Natural killer cell treated with Interleukin-12 subunit alpha and Interleukin-12 subunit beta and Interleukin-15 and Interleukin-18, amount 100 ng/mL, for 72 hours (primary cell): ENCODE data around the gene ZMIZ1. TPM values are rescaled to one million over a fixed set of nuclear protein-coding genes. Genes with fewer than 3 reads are reported as not detected.
"Not testable (repeated sequence)": the region's sequence is repeated elsewhere in the genome, so short reads cannot be mapped to it uniquely, and the experiment has no call there.

Source experiments
- ATAC-seq, 2 donors: fragments of 150-1000 bp; cut with Tn5 transposase in 1 of 2; sonication (Bioruptor Pico), chemical (Tn5 transposase) in 1 of 2; 2 replicates each; pipeline ENCODE4 v1.10.0; 2021
- DNase-seq: peaks from one replicate; pipeline ENCODE4 v3.0.0; 2022; ENCODE audit warnings: low spot score
- H3K27ac Mint-ChIP-seq, 2 donors: 1 replicate in 1 of 2; 2 replicates in 1 of 2; pipeline ENCODE4 v1.8.0; 2022; ENCODE audit warnings: mixed read lengths in 2 of 2, mild to moderate bottlenecking in 1 of 2, moderate library complexity in 1 of 2
- H3K27me3 Mint-ChIP-seq, 2 donors: 1 replicate in 1 of 2; 2 replicates in 1 of 2; pipeline ENCODE4 v1.8.0; 2022; ENCODE audit warnings: mixed read lengths in 2 of 2
- H3K36me3 Mint-ChIP-seq: one replicate; pipeline ENCODE4 v1.8.0; 2022; ENCODE audit warnings: mixed read lengths
- H3K4me1 Mint-ChIP-seq, 2 donors: 1 replicate in 1 of 2; 2 replicates in 1 of 2; pipeline ENCODE4 v1.8.0; 2022; ENCODE audit warnings: low read depth in 2 of 2, mixed read lengths in 2 of 2, mild to moderate bottlenecking in 1 of 2
- H3K4me3 Mint-ChIP-seq: one replicate; pipeline ENCODE4 v1.8.0; 2022; ENCODE audit warnings: mixed read lengths
- H3K9me3 Mint-ChIP-seq: 2 replicates; pipeline ENCODE4 v1.8.0; 2022; ENCODE audit warnings: mixed read lengths
- total RNA-seq, 2 donors: library from RNA; stranded (reverse); gene quantifications; one replicate each; pipeline ENCODE4 v1.2.3, GENCODE V29; 2022

The ZMIZ1 gene
- total RNA-seq, 2 donors from 2014 or later = 49.7 to 54.4 TPM

DNA sequence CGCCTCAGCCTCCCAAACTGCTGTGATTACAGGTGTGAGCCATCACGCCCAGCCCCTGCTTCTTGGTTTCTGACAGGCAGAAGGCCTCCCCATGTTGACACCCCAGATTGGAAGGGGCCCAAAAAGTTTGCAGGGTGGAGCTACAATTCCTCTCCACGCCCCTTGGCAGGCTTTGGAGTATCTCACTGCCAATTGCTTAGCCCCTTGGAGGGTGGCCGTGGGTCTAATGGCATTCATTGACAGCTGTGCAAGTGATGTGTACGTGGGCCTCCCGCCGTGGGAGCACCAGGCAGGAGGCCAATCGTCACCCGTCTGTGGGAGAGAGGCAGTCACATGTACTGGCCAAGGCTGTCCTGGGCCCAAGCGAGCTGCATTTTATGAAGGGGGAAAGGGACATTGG lies 204.8 kb downstream of the ZMIZ1 start:
- Mint-ChIP-seq H3K27ac (peak overlapping the region in 1 of 2 donors; percentile 41), H3K27me3 (no peaks in the 10 kb centered on the region), H3K4me1 (peaks cover 25 to 36% of the 10 kb centered on the region in 2 donors), H3K36me3 (no peaks in the 10 kb centered on the region), H3K9me3 (no peaks in the 10 kb centered on the region), H3K4me3 (no peak overlapping the region)
- no peak for DNase-seq
- peak in 1 of 2 donors; percentile 7 for ATAC-seq

GRCh38 chr10:79274279-79275104 lies 205.7 kb downstream of the ZMIZ1 start:
- Mint-ChIP-seq H3K27ac (peak overlapping the region in 1 of 2 donors; percentile 61), H3K9me3 (no peaks in the 10 kb centered on the region), H3K4me1 (peaks cover 18 to 31% of the 10 kb centered on the region in 2 donors), H3K36me3 (no peaks in the 10 kb centered on the region), H3K27me3 (no peaks in the 10 kb centered on the region), H3K4me3 (no peak overlapping the region)
- peak in 1 of 2 donors; percentile 74 for ATAC-seq
- DNase-seq = no peak

DNA sequence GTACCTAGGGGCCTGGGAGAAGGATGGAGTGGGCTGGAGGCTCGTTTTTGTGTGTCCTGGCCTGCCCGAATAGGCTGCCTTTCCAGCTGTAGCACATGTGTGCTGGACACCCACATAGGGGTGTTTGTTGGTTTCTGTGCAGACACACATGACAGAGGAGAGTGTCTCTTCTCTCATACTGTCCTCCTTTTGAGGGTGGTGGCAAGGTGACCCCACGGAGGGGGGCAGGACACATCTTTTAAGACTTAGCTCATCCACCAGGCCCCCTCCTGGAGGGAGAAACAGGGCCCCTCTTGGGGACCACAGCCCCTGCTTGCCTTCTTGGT lies 206.3 kb downstream of the ZMIZ1 start:
- Mint-ChIP-seq H3K27me3 (no peaks in the 10 kb centered on the region), H3K4me1 (peaks cover 12 to 25% of the 10 kb centered on the region in 2 donors), H3K27ac (no peak overlapping the region), H3K9me3 (no peaks in the 10 kb centered on the region), H3K36me3 (no peaks in the 10 kb centered on the region), H3K4me3 (no peak overlapping the region)
- no peak for ATAC-seq
- DNase-seq = no peak

DNA sequence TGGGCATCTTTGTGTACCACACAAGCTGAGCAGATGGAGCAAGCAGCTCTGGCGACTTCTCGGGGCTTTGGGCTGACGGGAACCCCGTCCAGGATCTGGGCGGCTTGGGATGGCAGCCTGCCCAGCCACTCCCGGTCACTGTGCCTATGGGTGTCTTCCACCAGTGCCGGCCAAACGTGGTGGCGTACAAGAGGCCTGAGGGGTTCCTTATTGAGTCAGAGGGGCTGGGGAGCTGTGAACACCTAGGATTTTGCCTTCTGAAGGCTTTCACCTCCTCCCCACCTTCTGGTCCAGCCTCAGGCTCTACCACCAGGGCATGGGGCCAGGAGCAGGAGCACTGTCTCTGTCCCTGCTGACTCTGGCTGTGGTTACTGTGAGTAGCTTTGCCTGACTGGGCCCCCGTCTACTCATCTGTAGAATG lies 206.7 kb downstream of the ZMIZ1 start:
- no peaks in the 10 kb centered on the region for H3K9me3 Mint-ChIP-seq
- H3K27me3 Mint-ChIP-seq = no peaks in the 10 kb centered on the region
- H3K4me1 Mint-ChIP-seq = peaks cover 8 to 21% of the 10 kb centered on the region in 2 donors
- DNase-seq = no peak
- no peak for ATAC-seq
- no peak overlapping the region for H3K27ac Mint-ChIP-seq
- no peaks in the 10 kb centered on the region for H3K36me3 Mint-ChIP-seq
- no peak overlapping the region for H3K4me3 Mint-ChIP-seq

DNA sequence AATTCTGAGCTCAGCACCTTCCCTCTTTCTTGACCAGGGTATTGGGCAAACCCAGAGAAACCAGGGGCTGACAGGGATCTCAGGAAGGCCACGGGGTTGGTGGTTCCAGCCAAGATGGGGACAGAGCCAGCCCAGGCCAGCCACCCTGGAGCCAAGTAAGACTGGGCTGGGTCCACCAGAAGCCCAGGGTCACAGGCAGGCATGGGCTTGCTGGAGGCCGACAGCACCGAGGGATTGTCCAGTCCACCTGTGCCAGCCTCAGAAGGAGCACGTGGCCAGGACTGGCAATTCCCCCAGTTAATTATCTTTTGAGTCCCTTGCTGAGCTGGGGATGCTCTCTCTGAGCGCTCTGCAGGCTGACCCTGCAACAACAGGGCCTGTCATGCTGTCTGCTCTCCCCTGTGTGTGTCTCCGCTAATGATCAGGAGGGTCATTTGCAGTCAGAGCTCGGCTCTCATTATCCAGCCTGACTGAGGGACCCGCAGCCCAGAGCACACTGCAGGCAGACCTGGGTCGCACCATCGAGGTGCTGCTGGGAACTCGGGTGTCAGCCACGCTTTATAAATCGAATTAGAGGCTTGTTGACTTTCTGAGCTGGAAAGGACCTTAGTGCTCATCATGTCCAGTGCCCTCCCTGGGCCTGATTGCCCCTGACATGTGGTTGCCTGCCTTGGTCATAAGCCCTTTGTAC lies 209.0 kb downstream of the ZMIZ1 start:
- H3K4me1 Mint-ChIP-seq = peaks cover 6 to 9% of the 10 kb centered on the region in 2 donors
- H3K27me3 Mint-ChIP-seq = no peaks in the 10 kb centered on the region
- ATAC-seq (no peak), DNase-seq (no peak)
- H3K9me3 Mint-ChIP-seq = no peaks in the 10 kb centered on the region
- no peaks in the 10 kb centered on the region for H3K36me3 Mint-ChIP-seq
- H3K27ac Mint-ChIP-seq = no peak overlapping the region
- no peak overlapping the region for H3K4me3 Mint-ChIP-seq

DNA sequence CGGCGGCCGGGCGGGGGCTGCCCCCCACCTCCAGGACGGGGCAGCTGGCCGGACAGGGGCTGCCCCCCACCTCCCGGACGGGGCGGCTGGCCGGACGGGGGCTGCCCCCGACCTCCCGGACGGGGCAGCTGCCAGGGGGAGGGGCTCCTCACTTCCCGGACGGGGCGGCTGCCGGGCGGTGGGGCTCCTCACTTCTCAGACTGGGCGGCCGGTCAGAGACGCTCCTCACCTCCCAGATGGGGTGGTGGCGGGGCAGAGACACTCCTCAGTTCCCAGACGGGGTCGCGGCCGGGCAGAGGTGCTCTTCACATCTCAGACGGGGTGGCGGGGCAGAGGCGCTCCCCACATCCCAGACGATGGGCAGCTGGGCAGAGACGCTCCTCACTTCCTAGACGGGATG lies 210.3 kb downstream of the ZMIZ1 start:
- not testable (repeated sequence) for ATAC-seq, H3K27ac Mint-ChIP-seq, H3K4me3 Mint-ChIP-seq, H3K9me3 Mint-ChIP-seq, H3K36me3 Mint-ChIP-seq, DNase-seq, H3K27me3 Mint-ChIP-seq
- peaks cover 7 to 17% of the 10 kb centered on the region in 2 donors for H3K4me1 Mint-ChIP-seq

- peak overlapping the region in 1 of 2 donors; percentile 5 for H3K27ac Mint-ChIP-seq
- no peaks in the 10 kb centered on the region for H3K36me3 Mint-ChIP-seq
- H3K9me3 Mint-ChIP-seq = no peaks in the 10 kb centered on the region
- no peak for ATAC-seq
- H3K4me3 Mint-ChIP-seq = no peak overlapping the region
- peaks cover 21 to 36% of the 10 kb centered on the region in 2 donors for H3K4me1 Mint-ChIP-seq
- DNase-seq = no peak
- no peaks in the 10 kb centered on the region for H3K27me3 Mint-ChIP-seq
Measured at GRCh38 chr10:79280956-79281355, 212.2 kb downstream of the ZMIZ1 start.

DNA sequence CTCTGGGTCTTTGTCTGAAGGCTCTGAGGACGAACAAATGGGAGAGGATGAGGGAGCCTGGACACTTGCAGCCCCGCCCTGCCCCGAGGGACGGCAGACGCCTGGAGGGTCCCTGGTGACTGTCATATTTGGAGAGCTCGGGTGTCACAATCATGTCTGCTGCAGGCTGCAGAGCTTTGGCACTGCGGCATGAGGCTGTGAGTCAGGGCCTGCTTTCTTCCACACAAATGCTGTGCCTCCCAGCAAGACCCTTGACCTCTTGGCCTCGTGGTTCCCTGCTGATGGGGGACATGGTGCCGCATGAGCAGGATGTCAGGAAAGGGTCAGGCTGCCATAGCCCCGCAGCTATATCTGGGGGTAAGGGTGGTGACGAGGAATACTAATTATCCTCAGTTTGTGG lies 213.6 kb downstream of the ZMIZ1 start:
- H3K27me3 Mint-ChIP-seq = no peaks in the 10 kb centered on the region
- peaks cover 31 to 47% of the 10 kb centered on the region in 2 donors for H3K4me1 Mint-ChIP-seq
- DNase-seq (no peak), ATAC-seq (no peak)
- no peaks in the 10 kb centered on the region for H3K36me3 Mint-ChIP-seq
- H3K9me3 Mint-ChIP-seq = no peaks in the 10 kb centered on the region
- no peak overlapping the region for H3K4me3 Mint-ChIP-seq
- peak overlapping the region in 1 of 2 donors; percentile 35 for H3K27ac Mint-ChIP-seq

DNA sequence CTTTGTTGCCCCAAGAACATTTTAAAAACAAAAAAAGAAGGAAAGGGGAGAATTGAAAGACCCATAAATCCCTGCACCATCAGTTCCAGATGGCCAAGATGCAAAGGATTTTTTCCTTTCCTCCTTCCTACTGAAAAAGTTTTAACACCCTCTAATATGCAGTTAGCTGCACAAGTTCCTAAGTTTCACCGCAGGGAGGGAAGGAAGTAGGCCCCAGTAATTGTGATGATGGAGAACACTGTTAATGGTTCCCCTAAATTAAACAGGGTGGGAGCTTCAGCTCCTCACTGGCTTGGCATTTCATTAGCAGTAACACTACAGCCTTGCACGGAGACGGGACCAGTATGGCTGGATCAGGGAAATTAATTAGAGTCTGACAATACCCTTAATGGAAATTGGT lies 214.8 kb downstream of the ZMIZ1 start:
- no peak overlapping the region for H3K4me3 Mint-ChIP-seq
- DNase-seq (no peak), ATAC-seq (no peak)
- no peak overlapping the region for H3K27ac Mint-ChIP-seq
- H3K36me3 Mint-ChIP-seq = no peaks in the 10 kb centered on the region
- peaks cover 44 to 56% of the 10 kb centered on the region in 2 donors for H3K4me1 Mint-ChIP-seq
- no peaks in the 10 kb centered on the region for H3K9me3 Mint-ChIP-seq
- H3K27me3 Mint-ChIP-seq = no peaks in the 10 kb centered on the region

DNA sequence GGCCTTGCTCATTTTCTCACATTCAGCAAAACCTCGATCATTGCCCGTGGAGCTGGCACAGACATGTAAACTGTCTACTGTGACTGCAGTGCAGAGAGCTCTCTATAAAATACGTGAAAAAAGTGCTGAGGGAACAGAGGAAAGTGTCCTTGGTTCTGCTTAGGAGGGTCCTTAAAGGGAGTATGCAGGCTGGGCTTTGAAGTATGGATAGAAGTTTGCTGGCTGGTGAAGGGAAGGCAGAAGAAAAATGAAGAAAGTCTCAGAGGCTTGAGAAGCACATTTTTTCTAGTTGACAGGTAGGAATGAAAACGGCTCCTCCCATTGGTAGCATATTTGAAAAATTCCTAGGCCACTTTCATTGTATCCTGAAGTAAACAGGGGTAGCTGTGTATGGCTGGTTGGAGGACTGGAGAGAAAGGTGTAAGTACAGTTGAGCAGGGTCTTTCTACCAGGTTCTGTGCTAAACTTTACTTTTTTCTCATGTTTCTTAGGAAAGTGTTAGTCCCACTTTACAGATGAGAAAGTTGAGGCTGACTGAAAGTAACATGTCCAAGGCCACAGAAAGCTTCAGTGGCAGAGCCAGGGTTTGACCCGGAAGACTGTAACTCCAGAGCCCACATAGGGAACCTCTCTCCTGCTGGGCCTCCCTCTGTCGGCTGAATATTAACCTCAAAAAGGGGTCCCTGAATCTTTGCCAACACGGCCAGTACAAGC lies 215.5 kb downstream of the ZMIZ1 start:
- peaks cover 50 to 63% of the 10 kb centered on the region in 2 donors for H3K4me1 Mint-ChIP-seq
- peak overlapping the region; percentile 93 for H3K4me3 Mint-ChIP-seq
- H3K27ac Mint-ChIP-seq = peak overlapping the region; percentile 94 to 98
- DNase-seq = no peak
- no peak for ATAC-seq
- H3K27me3 Mint-ChIP-seq = no peaks in the 10 kb centered on the region
- no peaks in the 10 kb centered on the region for H3K9me3 Mint-ChIP-seq
- no peaks in the 10 kb centered on the region for H3K36me3 Mint-ChIP-seq

DNA sequence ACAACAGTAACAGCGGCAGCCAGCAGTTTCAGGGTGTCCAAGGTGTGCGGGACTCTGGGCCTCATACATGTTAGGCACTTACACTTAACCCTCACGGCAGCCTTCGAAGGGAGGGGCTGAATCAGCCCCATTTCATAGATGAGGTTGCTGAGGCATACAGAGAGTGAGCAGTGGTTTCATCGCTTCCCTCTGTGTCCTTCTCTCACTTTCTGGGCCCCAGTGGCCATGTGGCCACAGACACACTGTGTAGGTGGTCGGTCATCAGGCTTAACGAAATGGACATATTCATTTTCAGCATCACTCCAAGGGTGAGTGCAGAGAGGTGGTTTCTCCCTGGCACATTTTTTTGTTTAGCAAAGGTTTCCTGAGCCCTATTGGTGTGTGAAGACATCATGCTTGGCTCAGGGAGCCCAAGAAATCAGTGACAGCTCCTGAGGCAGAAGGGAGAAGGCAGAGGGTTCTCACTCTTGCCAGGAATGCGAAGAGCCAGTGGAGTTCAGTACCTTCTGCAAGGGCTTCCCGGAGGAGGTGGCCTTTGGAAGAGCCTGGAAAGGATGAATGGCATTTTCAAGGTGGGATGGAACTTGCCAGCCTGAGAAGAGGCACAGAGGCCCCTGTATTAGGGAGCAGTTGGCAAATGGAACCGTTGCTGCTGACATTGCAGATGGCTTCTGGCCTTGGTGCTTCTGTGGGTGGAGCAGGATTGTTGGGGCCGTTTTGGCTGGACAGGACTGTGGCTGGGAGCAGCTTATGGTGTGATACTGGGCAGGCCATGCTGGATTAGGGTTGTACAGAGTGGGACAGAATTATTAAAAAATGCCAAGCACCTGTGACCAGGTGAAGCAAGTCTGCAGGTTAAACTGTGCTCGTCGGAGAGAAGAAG lies 216.8 kb downstream of the ZMIZ1 start:
- H3K27me3 Mint-ChIP-seq = no peaks in the 10 kb centered on the region
- ATAC-seq = peak; percentile 86 to 87
- H3K4me3 Mint-ChIP-seq = peak overlapping the region; percentile 93
- H3K9me3 Mint-ChIP-seq = no peaks in the 10 kb centered on the region
- H3K36me3 Mint-ChIP-seq = no peaks in the 10 kb centered on the region
- peak; percentile 79 for DNase-seq
- H3K27ac Mint-ChIP-seq = peak overlapping the region; percentile 94 to 98
- H3K4me1 Mint-ChIP-seq = peaks cover 51 to 66% of the 10 kb centered on the region in 2 donors

DNA sequence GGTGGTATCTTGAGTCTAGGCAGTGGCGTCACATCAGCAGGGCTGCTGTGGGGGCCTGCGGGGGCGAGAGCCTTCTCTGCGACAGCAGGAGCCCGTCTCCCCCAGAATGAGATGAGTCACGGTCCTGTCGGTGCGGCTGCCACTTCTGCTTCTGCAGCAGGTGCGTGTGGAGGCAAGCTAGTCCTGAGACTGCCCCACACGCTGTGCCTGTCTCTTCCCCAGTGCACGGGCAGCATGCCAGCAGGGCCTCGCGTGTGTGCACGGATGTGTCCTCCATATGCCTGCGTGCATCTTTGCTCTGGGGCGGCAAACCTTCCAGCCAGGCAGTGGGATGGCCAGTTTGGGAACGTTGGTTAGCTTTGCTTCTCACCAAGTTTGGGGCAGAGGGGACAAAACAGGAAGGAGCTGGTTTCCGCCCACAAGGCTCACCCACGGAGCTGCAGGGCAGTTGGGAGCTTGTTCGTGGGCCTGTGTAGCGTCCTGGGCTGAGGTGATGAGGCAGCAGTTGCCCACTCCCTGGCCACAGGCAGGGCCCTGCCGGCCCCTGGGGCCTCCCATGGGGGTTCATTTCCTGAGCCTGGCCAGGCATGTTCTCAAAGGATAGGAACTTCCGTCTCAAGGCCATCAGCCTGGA lies 217.7 kb downstream of the ZMIZ1 start:
- Mint-ChIP-seq H3K4me3 (peak overlapping the region; percentile 93), H3K9me3 (no peaks in the 10 kb centered on the region), H3K27me3 (no peaks in the 10 kb centered on the region), H3K4me1 (peaks cover 57 to 73% of the 10 kb centered on the region in 2 donors), H3K36me3 (no peaks in the 10 kb centered on the region), H3K27ac (peak overlapping the region; percentile 94 to 98)
- peak; percentile 89 for DNase-seq
- peak; percentile 88 to 89 for ATAC-seq
